Measurements from ENCODE around the gene MCF2L2.
"Not testable (repeated sequence)": the region's sequence is repeated elsewhere in the genome, so short reads cannot be mapped to it uniquely, and the experiment has no call there.

The MCF2L2 gene

DNA sequence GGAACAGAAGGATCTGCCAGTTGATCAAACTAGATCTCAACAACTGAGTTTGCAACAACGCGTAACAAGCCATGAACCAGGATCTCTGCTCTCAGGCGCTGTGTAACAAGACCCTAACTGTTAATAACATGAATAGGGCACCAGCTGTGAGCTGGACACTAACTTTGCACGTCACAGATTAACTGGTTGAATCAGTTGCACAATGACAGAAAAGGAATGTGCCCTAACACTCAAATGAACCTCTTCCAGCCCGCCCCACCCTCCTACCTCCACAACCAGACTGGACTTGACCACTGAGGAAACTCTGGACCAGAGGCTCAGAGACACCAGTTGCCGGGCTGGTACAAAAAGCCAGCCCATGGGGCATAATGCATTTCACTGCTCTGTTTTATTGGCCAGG is 34.3 kb downstream of the MCF2L2 start:
- no peak for DNase-seq

DNA sequence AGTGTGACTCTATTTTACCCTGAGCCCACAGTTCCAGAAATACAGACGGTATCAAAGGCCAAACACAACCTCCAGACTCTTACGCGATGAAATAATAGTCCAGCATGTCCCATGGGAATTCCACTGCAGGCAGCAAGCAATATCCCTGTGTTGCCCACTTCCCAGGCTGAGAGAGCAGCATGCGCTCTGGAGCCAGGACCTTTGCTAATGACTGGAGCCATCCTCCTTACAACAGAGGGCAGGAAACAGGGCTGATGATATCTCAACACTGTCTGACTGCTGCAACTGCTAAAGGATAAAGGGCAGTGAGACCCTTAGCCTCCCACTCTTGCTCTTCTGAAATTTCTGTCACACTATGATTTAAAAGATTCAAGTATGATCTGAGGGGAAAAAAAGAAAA is 34.8 kb downstream of the MCF2L2 start:
- DNase-seq, result no peak

DNA sequence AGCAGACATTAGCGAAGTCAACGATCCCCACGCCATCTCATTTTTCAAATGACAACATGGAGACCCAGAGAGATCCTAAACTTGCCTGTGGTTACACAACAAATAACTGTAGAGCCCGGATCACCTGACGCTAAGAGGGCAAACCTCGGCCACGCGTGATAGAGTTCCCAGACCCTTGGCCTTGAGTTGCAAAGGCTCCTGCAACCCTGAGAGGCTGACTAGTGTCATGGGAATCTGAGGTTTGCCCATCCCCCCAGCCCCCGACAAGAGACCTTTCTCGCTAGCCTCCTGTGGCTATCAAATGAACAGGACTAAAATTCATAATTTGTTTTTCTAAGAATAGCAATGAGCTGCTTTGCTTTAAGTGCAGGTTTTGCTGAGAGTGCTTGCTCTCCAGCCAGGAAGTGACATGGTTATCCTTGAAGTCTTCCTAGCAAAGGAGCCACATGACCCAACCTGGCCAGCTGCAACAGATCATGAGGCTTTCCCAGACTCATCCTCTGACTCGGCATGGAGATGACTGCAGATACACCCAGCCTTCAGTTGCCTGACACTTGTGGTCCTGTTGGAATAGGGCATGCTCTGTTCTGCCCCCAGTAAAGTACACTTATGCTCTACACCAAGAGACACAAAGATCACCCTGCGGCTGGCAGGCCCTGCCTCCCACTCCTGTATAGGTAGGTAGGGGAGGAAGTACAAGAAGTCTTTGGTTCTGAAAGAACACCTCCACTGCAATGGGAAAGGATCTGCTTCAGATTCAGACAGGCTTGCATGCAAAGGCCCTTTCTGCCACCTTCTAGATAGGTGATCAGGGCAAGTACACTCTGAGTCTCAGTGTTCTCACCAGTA is 36.0 kb downstream of the MCF2L2 start:
- no peak for DNase-seq

DNA sequence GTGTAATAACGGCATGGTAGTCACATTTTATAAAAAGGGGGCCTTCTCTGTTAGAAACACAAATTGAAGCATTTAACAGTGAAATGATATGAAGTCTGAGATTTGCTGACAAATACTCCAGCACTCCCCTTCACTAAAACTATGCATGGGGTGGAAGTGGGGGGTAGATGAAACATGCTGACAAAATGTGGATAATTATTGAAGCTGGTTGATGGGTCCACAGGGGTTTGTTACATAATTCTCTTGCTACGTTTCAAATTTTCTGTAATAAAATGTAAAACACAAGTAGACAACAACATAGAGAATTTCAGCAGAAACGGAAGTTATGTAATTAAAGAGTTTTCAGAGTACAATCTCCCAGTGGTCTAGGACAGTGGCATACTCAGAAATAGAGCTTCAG is 37.0 kb downstream of the MCF2L2 start:
- no peak for DNase-seq

DNA sequence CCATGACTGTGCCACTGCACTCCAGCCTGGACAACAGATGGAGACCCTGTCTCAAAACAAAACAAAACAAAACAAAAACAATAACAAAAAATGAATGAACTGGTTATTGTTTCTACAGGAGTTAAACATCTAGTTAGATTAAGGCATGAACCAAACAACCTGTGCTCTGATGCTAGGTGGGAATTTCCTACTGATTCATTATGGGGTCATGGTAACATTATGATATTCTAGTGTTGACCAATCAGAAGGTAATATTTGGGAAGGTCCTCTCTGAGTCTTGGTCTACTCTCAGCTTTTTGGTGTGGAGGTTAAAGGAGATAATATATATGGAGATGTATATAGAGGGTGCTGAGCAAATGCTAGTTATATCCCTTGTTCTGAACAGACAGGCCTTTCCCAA is 37.6 kb downstream of the MCF2L2 start:
- no peak for DNase-seq

DNA sequence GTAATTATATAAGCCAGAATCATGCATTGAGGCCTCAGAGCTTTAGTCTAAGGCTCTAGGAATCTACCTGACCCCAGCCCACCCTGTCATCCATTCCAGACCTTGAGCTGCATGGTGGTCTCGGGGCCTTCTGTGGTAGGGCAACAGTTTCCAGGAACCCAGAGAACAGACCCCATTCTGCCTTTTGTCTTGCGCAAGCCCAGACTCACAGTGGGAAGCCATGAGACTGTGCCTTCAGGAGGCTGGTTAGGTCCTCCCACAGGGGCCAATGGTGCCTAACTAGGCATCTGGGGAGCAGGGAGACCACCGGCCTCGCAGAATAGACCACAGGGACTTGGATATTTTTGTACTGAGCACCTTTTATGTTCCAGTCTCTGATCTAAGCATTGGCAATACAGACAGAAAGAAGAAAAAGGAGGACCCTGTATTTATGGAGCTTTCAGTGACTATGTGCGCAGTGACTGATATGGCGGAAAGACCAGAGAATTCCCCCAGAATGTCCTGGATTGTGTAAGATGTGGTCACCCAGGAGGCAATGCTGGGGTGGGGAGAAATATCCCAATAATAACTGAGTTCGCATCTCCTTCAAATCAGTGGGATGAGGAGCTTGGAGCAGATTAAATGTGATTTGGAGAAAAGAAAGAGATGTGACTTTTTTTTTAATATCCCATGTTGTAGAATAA is 40.1 kb downstream of the MCF2L2 start:
- DNase-seq, result no peak

DNA sequence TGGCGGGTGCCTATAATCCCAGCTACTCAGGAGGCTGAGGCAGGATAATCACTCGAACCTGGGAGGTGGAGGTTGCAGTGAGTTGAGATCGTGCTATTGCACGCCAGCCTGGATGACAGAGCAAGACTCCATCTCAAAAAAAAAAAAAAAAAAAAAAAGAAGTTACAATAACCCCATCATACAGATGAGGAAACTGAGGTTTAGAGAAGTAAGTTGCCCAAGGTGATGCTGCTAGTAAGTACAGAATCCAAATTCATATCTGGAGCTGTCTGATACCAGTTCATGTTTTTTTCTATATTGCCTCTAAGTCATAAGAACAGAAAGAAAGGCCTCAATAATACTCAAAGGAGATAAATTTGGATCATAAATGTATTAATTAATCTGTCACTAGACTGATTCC is 40.6 kb downstream of the MCF2L2 start:
- DNase-seq, result no peak

DNA sequence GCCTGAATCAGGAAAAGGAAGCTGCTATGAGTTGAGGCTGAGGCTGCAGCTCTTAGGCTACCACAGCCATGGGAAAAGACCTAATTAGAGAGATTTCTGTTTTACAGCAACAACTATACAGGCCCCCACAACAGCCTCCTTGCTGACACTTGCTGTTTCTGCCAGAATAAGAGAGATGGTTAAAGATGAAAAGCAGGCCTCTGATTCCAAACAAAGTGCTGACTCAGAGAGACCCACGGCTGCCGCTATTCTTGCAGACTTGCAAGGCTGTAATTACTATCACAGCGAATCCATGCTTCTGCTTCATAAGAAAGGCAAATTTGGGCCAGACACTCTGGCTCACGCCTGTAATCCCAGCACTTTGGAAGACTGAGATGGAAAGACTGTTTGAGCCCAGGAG is 41.8 kb downstream of the MCF2L2 start:
- DNase-seq, result no peak

DNA sequence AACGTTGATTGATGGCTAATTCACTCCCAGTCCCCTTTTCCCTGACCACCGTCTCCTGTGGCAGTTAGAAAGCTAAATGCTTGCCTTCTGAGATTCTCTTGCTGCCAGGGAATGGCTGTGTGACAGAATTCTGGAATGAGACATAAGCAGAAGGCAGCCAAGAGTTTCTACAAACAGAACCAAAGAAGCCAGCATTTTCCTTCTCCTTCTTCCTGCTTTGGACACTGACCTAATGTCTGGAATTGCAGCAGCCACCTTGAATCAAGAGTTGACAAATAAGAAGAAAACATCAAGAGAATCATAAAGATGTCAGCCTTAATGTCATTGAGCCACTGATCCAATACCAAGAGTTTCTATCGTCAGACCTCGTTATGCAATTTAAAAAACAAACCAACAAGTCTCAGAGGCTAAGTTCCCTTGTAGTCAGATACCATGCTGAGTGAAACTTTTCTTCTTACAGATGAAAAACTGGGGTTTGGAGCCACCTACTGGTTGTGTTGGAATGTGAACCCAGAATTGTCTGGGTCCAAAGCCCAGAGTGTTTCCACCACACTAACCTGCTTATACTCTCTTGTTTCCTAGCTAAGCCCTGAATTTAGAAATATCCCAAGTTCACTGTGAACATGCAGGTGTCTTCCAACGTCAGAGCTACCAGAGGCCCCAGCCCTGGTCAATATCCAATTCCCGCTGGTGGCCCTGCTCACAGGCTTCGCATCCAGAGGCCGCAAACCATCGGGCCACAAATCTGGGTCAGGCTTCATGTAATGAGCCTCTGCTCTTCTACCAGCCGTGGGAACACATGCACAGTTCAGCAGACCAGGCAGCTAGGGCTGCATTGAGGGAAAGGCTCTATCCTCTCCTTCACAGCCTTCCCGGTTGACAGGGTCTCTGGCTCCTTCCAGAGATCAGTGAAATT is 42.5 kb downstream of the MCF2L2 start:
- peak; percentile 63 for DNase-seq

DNA sequence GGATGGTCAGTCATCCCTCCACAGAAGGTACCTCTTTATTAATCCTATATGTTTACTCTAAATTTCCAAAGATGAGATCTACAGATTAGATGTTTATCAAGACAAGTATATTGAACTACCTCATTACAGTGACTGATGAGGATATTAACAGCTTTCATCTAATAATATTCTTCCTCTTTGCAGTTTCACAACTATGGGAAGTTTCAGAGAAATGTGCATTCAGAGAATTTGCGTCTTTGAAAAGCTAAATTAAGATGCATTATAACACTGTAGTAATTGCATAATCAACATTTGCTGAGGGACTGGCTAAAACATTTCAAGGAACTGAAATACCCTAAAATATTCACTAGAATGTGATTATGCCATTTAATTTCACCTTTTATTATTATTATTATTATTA is 46.7 kb downstream of the MCF2L2 start:
- no peak for DNase-seq

DNA sequence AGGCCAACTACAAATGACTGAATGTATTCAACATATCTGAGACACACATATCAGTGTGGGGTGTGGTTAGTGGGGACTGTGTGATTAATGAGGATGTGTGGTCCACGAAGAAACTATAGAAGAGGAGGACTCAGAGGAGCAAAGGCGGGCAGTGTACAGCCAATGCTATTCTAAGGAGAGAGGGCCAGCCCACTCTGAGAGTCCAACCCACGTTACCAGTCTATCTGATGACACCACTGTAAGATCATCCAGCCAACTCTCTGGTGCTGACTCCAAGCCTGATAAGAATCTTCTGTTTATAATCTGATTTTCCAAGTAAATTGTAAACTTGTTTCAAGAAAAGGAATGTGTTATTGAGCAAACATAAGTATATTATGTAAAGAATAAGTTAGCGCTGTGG is 47.2 kb downstream of the MCF2L2 start:
- no peak for DNase-seq

DNA sequence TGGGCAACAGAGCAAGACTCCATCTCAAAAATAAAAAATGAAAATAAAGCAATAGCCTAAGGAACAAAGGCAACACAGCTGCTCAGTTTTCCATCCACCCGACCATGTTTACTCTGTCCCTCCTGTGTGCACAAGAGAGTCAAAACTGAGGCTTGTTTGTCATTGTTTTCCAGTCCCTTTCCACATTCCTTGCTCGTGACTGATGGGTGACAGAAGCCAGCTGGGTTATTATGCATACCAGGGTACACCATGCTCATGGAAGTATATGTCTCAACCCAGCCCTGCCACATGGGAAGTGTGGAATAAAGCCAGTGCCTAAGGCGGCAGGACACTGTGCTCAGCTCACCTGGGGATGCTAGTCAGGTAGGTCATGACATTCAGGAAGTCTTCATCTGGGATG is 49.5 kb downstream of the MCF2L2 start:
- DNase-seq, result no peak

DNA sequence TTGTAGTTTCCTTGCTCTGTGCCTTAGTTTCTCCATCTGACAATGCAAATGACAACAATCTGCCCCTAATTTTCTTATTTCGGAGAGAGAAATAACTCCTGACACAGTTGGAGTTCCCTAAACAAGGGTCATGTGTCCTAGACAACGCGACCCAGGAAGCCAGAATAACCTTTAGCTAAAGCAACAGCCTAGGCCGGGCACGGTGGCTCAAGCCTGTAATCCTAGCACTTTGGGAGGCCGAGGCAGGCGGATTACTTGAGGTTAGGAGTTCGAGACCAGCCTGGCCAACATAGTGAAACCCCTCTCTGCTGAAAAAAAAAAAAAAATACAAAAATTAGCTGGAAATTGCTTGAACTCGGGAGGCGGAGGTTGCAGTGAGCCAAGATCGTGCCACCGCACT is 49.9 kb downstream of the MCF2L2 start:
- no peak for DNase-seq

DNA sequence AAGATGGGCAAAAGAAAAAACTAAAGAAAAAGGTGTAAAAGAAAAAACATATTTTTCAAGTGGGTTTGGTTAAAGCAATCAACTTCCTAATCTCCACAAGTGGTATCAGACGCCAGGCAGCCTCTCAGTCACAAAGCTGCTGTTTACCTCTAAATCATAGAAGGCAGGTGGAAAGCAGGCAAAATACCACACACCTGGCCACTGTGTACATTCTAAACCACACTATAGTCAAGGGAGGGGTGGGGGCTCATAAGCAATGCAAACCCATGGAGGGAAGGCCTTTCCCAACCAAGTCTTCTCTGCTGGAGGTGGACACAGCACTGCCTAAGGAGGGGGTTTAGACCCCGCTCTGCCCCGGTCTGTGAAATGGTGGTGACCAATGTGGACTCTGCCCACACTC is 50.4 kb downstream of the MCF2L2 start:
- DNase-seq, result no peak

DNA sequence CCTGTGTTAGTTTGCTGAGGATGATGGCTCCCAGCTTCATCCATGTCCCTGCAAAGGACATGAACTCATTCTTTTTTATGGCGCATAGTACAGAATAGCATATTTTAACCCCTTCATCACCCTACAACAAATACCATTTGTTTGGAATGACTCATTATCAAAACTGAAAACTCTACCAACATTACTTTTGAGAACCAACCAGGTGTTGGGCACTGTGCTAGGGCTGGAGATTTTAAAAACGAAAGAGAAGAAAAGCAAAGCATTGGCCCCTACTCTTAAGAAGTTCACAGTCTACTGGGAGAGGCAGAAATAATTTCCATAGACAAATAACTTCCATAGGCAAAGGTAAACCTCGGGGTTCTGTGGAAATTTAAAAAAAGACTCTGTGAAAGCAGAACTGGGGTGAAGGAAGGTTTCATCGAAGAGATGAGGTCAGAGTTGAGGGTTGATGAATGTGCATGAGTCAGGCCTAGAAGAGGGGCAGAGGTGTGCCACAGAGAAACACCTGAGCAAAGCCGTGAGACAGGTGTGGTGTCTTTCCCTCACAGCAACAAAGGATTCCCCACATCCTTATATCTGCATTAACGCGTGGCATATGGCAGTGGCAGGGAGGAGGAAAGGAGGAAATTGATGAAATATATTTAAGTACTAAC is 51.0 kb downstream of the MCF2L2 start:
- DNase-seq, result no peak

DNA sequence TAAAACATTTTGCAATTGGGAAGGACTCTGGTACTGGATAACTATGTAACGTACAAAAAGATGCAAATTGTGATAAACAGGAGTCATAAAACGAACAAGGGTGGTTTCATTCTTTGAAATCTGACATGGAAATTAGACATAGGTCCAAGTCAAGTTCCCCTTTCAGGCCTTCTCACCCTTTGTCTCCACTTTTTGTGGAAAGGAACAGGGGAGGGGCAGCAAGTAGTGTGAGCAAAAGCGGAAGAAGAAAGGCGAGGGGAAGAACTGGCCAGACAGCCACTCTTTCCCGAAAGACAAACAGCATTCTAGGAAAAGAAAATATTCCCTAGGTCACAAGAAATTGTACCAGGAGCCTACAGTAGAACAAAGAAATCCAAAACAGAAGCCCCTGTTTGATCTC is 52.6 kb downstream of the MCF2L2 start:
- no peak for DNase-seq

DNA sequence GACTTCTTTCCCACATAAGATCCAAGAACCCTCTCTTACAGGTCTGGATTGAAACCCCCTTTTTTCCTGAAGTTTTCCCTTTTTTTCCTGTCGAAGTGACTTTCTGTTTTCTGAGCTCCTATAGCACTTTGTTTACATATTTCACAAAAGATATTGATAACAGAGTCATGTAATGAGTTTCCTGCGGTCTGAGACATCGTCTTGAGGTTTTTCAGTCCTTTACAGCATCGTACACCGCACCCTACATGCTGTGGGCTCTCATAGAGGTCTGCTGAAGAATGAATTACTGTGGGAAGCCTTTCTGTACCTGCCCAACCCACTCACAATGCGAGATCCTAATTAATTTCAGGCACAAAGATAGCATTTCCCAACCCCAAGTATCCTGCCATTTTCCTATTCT is 53.1 kb downstream of the MCF2L2 start:
- no peak for DNase-seq

DNA sequence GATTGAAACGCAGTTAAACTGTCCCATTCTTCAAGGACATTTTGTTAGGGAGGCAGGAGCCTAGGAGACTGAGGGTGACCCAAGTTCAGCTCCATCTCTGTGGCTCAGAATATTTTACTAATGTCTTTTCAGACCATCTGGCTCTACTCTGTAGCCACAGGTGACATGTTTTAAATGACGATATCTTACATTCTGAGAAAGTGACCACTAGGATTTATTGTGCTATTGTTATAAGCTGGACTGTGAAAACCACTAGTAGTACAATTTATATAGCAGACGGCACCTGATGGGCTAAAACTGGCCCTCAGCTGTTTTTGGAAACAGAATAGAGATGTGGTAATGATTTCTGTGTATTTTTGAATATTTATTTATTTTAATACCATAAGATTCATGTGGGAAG is 55.5 kb downstream of the MCF2L2 start:
- no peak for DNase-seq

DNA sequence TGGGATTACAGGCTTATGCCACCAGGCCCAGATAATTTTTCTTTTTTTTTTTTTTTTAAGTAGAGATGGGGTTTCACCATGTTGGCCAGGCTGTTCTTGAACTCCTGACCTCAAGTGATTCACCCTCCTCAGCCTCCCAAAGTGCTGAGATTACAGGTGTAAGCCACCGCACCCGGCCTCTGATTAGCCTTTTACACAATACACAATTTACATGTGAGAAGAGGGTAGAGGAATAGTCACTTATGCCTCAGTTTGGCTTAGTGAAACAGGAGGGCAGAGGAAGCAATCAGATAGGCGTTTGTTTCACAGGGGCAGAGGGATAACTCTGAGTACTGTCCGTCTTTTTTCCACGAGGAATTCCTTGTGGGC is 56.8 kb downstream of the MCF2L2 start:
- not testable (repeated sequence) for DNase-seq

DNA sequence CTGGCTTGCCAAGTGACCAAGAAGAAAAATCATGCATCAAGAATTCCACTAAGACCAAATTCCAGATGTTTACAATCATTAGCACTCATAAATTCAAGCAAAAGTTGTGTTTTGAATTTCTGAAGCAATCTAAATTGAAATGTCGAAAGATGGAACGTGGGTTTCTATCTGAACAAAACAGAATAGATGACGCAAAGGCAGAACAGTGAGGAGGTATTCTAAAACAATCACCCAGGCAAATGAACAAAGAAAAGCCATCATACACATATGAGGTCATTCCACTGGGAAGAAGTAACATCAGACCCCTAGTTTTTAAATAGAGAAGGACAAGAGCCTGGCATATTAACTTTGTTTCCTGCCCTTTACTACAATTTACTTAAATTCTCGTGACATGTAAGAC is 58.0 kb downstream of the MCF2L2 start:
- no peak for DNase-seq

DNA sequence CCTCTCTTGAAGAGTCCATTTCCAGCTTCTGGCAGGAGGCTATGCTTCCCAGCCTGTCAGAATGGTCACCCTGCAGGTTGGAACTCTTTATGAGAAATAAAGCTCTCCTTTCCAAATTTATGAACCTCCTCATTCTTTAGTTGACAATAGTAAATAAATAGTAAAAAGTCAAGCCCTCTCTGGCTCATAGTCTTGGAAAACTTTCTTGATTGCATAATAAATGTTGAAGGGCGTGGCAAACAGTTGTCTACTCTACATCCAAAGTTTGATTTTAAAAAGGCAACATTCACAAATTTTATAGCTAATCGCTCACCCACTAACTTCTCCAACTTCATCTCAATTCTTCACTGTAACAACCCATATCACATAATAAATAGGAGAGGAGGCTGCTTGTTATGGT is 58.8 kb downstream of the MCF2L2 start:
- DNase-seq, result no peak

DNA sequence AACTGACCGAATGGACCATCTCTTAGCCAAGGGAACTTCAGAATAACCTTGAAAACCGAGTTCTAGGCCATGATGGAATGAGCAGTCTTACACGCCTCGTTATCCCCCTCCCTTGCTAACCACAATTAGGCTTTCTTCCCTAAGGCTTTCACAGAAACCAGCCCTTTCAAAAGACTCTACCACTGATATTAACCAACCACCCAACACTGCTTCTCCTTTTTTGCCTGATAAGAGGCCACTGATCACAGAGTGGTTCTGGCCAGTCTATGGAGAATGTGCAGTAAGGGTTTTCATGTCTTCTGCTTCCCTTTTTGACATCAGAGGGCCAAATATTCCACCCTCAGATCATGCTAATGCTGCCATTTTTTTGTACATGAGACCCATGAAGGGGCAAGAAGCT is 59.3 kb downstream of the MCF2L2 start:
- no peak for DNase-seq

DNA sequence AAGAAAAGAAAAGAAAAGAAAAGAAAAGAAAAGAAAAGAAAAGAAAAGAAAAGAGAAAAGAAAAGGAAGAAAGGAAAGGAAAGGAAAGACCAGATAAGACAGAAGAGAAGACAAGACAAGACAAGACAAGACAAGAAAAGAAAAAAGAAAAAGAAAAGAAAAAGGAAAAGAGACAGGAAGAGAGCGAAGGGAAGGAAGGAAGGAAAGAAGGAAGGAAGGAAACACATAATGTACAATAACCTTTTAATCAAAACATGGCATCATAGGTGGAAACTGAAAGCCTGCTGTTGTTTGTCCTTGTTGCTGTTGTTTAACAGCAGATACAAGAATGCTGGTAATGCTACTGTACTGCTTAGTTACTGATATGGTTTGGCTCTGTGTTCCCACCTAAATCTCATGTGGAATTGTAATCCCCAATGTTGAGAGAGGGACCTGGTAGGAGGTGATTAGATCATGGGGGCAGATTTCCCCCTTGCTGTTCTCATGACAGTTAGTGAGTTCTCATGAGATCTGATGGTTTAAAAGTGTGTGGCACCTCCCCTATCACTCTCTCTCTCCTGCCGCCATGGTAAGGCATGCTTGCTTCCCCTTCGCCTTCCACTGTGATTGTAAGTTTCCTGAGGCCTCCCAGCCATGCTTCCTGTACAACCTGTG is 67.3 kb downstream of the MCF2L2 start:
- no peak for DNase-seq
